ENCODE results near the gene ARHGEF7. TPM values are rescaled to one million over a fixed set of nuclear protein-coding genes. Genes with fewer than 3 reads are reported as not detected.

Gene ARHGEF7
- total and polyA plus RNA-seq, 2 experiments from 2014 or later: 23.6 to 58.9 TPM

GRCh38 chr13:111171112-111171511 is 56.0 kb downstream of the ARHGEF7 start:
- H3K4me2 ChIP-seq: no peak overlapping the region
- peaks cover 23% of the 10 kb centered on the region for H3K4me1 Mint-ChIP-seq
- DNase-seq (ENCODE audit: low spot score) (no peak), ATAC-seq (no peak)
- H3K27ac ChIP-seq (ENCODE audit: low read depth): no peak overlapping the region
- H3K27ac Mint-ChIP-seq: no peak overlapping the region
- no peak for TF ChIP-seq NANOG (IDR thresholded peaks at IDR 0.05; ENCODE audit: borderline replicate concordance)
- TF ChIP-seq, protein P1, sequence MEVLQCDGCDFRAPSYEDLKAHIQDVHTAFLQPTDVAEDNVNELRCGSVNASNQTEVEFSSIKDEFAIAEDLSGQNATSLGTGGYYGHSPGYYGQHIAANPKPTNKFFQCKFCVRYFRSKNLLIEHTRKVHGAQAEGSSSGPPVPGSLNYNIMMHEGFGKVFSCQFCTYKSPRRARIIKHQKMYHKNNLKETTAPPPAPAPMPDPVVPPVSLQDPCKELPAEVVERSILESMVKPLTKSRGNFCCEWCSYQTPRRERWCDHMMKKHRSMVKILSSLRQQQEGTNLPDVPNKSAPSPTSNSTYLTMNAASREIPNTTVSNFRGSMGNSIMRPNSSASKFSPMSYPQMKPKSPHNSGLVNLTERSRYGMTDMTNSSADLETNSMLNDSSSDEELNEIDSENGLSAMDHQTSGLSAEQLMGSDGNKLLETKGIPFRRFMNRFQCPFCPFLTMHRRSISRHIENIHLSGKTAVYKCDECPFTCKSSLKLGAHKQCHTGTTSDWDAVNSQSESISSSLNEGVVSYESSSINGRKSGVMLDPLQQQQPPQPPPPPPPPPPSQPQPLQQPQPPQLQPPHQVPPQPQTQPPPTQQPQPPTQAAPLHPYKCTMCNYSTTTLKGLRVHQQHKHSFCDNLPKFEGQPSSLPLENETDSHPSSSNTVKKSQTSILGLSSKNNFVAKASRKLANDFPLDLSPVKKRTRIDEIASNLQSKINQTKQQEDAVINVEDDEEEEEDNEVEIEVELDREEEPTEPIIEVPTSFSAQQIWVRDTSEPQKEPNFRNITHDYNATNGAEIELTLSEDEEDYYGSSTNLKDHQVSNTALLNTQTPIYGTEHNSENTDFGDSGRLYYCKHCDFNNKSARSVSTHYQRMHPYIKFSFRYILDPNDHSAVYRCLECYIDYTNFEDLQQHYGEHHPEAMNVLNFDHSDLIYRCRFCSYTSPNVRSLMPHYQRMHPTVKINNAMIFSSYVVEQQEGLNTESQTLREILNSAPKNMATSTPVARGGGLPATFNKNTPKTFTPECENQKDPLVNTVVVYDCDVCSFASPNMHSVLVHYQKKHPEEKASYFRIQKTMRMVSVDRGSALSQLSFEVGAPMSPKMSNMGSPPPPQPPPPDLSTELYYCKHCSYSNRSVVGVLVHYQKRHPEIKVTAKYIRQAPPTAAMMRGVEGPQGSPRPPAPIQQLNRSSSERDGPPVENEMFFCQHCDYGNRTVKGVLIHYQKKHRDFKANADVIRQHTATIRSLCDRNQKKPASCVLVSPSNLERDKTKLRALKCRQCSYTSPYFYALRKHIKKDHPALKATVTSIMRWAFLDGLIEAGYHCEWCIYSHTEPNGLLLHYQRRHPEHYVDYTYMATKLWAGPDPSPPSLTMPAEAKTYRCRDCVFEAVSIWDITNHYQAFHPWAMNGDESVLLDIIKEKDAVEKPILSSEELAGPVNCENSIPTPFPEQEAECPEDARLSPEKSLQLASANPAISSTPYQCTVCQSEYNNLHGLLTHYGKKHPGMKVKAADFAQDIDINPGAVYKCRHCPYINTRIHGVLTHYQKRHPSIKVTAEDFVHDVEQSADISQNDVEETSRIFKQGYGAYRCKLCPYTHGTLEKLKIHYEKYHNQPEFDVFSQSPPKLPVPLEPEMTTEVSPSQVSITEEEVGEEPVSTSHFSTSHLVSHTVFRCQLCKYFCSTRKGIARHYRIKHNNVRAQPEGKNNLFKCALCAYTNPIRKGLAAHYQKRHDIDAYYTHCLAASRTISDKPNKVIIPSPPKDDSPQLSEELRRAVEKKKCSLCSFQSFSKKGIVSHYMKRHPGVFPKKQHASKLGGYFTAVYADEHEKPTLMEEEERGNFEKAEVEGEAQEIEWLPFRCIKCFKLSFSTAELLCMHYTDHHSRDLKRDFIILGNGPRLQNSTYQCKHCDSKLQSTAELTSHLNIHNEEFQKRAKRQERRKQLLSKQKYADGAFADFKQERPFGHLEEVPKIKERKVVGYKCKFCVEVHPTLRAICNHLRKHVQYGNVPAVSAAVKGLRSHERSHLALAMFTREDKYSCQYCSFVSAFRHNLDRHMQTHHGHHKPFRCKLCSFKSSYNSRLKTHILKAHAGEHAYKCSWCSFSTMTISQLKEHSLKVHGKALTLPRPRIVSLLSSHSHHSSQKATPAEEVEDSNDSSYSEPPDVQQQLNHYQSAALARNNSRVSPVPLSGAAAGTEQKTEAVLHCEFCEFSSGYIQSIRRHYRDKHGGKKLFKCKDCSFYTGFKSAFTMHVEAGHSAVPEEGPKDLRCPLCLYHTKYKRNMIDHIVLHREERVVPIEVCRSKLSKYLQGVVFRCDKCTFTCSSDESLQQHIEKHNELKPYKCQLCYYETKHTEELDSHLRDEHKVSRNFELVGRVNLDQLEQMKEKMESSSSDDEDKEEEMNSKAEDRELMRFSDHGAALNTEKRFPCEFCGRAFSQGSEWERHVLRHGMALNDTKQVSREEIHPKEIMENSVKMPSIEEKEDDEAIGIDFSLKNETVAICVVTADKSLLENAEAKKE (CRISPR knock-in tag; IDR thresholded peaks at IDR 0.05): no peak
- no peak for TF ChIP-seq ZNF331 (CRISPR knock-in tag; IDR thresholded peaks at IDR 0.05; ENCODE audit: low read depth)
- TF ChIP-seq REST (IDR thresholded peaks at IDR 0.05; ENCODE audit: unreplicated experiment): no peak
- no peak for TF ChIP-seq CREB1 (CRISPR knock-in tag; IDR thresholded peaks at IDR 0.05; ENCODE audit: low read depth)
- no peak for TF ChIP-seq JUNB (IDR thresholded peaks at IDR 0.05; ENCODE audit: unreplicated experiment)
- TF ChIP-seq, protein P2, sequence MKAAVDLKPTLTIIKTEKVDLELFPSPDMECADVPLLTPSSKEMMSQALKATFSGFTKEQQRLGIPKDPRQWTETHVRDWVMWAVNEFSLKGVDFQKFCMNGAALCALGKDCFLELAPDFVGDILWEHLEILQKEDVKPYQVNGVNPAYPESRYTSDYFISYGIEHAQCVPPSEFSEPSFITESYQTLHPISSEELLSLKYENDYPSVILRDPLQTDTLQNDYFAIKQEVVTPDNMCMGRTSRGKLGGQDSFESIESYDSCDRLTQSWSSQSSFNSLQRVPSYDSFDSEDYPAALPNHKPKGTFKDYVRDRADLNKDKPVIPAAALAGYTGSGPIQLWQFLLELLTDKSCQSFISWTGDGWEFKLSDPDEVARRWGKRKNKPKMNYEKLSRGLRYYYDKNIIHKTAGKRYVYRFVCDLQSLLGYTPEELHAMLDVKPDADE (IDR thresholded peaks at IDR 0.05): no peak
- TF ChIP-seq STAT1 (IDR thresholded peaks at IDR 0.05; ENCODE audit: unreplicated experiment): no peak
- no peak for TF ChIP-seq EZH2phosphoT487 (IDR thresholded peaks at IDR 0.05; ENCODE audit: unreplicated experiment)
- no peak for TF ChIP-seq EZH2 (IDR thresholded peaks at IDR 0.05; ENCODE audit: low read depth, unreplicated experiment)
- TF ChIP-seq POLR2AphosphoS5 (IDR thresholded peaks at IDR 0.05; ENCODE audit: low read depth): no peak
- TF ChIP-seq CTCF (conservative IDR thresholded peaks at IDR 0.05; ENCODE audit: low read depth in 2 of 2): no peak
- no peak for TF ChIP-seq ZNF114 (CRISPR knock-in tag; IDR thresholded peaks at IDR 0.05)
- H3K9me2 ChIP-seq (ENCODE audit: insufficient read depth): no peaks in the 10 kb centered on the region
- H3F3A ChIP-seq (replicated peaks; ENCODE audit: low read depth): no peaks in the 10 kb centered on the region
- peaks cover 16% of the 10 kb centered on the region for H3K36me3 Mint-ChIP-seq (ENCODE audit: low read depth)
- H2AFZ ChIP-seq: no peak overlapping the region
- H3K27me3 Mint-ChIP-seq (ENCODE audit: insufficient read depth, low read depth, poor library complexity): peaks cover 4% of the 10 kb centered on the region
- no peaks in the 10 kb centered on the region for H3K36me3 ChIP-seq (ENCODE audit: insufficient read depth)
- H3K27me3 ChIP-seq (ENCODE audit: insufficient read depth): no peaks in the 10 kb centered on the region
- H3K9me3 Mint-ChIP-seq: no peaks in the 10 kb centered on the region
- peaks cover 99% of the 10 kb centered on the region for H3K79me2 ChIP-seq (replicated peaks; ENCODE audit: insufficient read depth)
- H4K20me1 ChIP-seq (replicated peaks; ENCODE audit: insufficient read depth): peaks cover 63% of the 10 kb centered on the region
- H3K4me1 ChIP-seq (ENCODE audit: insufficient read depth): peaks cover 14% of the 10 kb centered on the region
- H3K4me3 Mint-ChIP-seq: no peak overlapping the region
- no peak overlapping the region for H3K4me3 ChIP-seq

Data from GM23338 (cell line).